Colonic mucosa (tissue), 4 donors: ENCODE results near the gene CUEDC1. TPM values are rescaled to one million over a fixed set of nuclear protein-coding genes. Genes with fewer than 3 reads are reported as not detected.

Experiments used
- DNase-seq: peaks from one replicate; pipeline ENCODE4 v3.0.0-alpha.2; 2020
- H3K27ac ChIP-seq: fragments of 200-600 bp; one replicate; pipeline ENCODE4 v1.8.0; 2021
- H3K27me3 ChIP-seq: fragments of 200-600 bp; one replicate; pipeline ENCODE4 v1.8.0; 2021
- H3K36me3 ChIP-seq: fragments of 200-600 bp; one replicate; pipeline ENCODE4 v1.8.0; 2021
- H3K4me1 ChIP-seq: fragments of 200-600 bp; one replicate; pipeline ENCODE4 v1.8.0; 2021; ENCODE audit warnings: mild to moderate bottlenecking
- H3K4me3 ChIP-seq: fragments of 200-600 bp; one replicate; pipeline ENCODE4 v1.8.0; 2021
- H3K9ac ChIP-seq, 2 donors: one replicate each; pipeline ENCODE4 v1.7.0; 2013; ENCODE audit warnings: control low read depth in 2 of 2, low read depth in 2 of 2, low read length in 2 of 2
- H3K9me3 ChIP-seq: fragments of 200-600 bp; one replicate; pipeline ENCODE4 v1.8.0; 2021
- CTCF ChIP-seq: fragments of 200-600 bp; IDR thresholded peaks from one replicate; pipeline ENCODE4 v1.8.0; 2022; ENCODE audit warnings: antibody characterized with exemption, mild to moderate bottlenecking
- intact Hi-C: fragments of 100-400 bp; cut with DNase I; formaldehyde crosslinking; loops from one replicate; pipeline ENCODE4 v1.14.1; 2022
- total RNA-seq, 2 donors: library from RNA; stranded (reverse); fragmentation: NEBNext Ultra II Directional in 1 of 2; extraction: Animal tissue kit (Norgen Biotek cat#: 25700) in 1 of 2; gene quantifications; one replicate each; pipeline ENCODE4 v1.2.1, GENCODE V29; 2021
- donor health status: healthy.
- donor health status: DM: no; HTN: no; CAD: no.
- donor health status: DM: no; HTN: no; CAD: no.

CUEDC1 gene
- total RNA-seq, 2 donors from 2014 or later = 14.7 to 15.2 TPM

- H3K9me3 ChIP-seq = no peaks in the 10 kb centered on the region
- TF ChIP-seq CTCF = peak; percentile 98
- no peaks in the 10 kb centered on the region for H3K36me3 ChIP-seq
- intact Hi-C loops = loop anchor here (5.0 kb wide), 2 partner anchors 65 to 95 kb away; partner anchors contain the start of genes CUEDC1 and VEZF1
- H3K9ac ChIP-seq = peak overlapping the region; percentile 73 to 81
- H3K4me3 ChIP-seq = no peak overlapping the region
- H3K4me1 ChIP-seq = peaks cover 4% of the 10 kb centered on the region
- no peaks in the 10 kb centered on the region for H3K27me3 ChIP-seq
- peak; percentile 93 for DNase-seq
- peak overlapping the region; percentile 78 for H3K27ac ChIP-seq
Measured at GRCh38 chr17:57892146-57892819, 62.9 kb downstream of the CUEDC1 start.

- Histone ChIP-seq H3K9ac (peak overlapping the region in 1 of 2 donors; percentile 59), H3K9me3 (no peaks in the 10 kb centered on the region), H3K27me3 (no peaks in the 10 kb centered on the region), H3K4me1 (peaks cover 4% of the 10 kb centered on the region), H3K36me3 (no peaks in the 10 kb centered on the region), H3K4me3 (no peak overlapping the region), H3K27ac (peak overlapping the region; percentile 30)
- no peak for DNase-seq
- intact Hi-C loops = loop anchor here (5.0 kb wide), 2 partner anchors 66 to 96 kb away; partner anchors contain the start of genes CUEDC1 and VEZF1
- TF ChIP-seq CTCF = no peak
Measured at GRCh38 chr17:57890857-57891232, 64.4 kb downstream of the CUEDC1 start.

- H3K9me3 ChIP-seq = no peaks in the 10 kb centered on the region
Measured at GRCh38 chr17:57889892-57890856, 65.0 kb downstream of the CUEDC1 start.

GRCh38 chr17:57889252-57889651, 66.0 kb downstream of the CUEDC1 start:
- no peak overlapping the region for H3K27ac ChIP-seq
- intact Hi-C loops = no loop called here
- H3K4me1 ChIP-seq = peaks cover 4% of the 10 kb centered on the region
- H3K9ac ChIP-seq = peak overlapping the region in 1 of 2 donors; percentile 38
- DNase-seq = no peak
- H3K36me3 ChIP-seq = no peaks in the 10 kb centered on the region
- no peaks in the 10 kb centered on the region for H3K27me3 ChIP-seq
- H3K4me3 ChIP-seq = no peak overlapping the region
- no peak for TF ChIP-seq CTCF
- no peaks in the 10 kb centered on the region for H3K9me3 ChIP-seq

More at GRCh38 chr17:57889892-57890856, 65.0 kb downstream of the CUEDC1 start:
- Histone ChIP-seq H3K27me3 (no peaks in the 10 kb centered on the region), H3K4me3 (no peak overlapping the region), H3K4me1 (peaks cover 4% of the 10 kb centered on the region), H3K36me3 (no peaks in the 10 kb centered on the region), H3K9ac (peak overlapping the region in 1 of 2 donors; percentile 59), H3K27ac (peak overlapping the region; percentile 30)
- no peak for TF ChIP-seq CTCF
- intact Hi-C loops = loop anchor here (5.0 kb wide), 2 partner anchors 67 to 97 kb away; partner anchors contain the start of genes CUEDC1 and VEZF1
- DNase-seq = peak; percentile 65
